ENCODE data around the gene TMEM167B. TPM values are rescaled to one million over a fixed set of nuclear protein-coding genes. Genes with fewer than 3 reads are reported as not detected.

TMEM167B gene
- total RNA-seq, 1 donor from 2014 or later = 45.0 TPM

DNA sequence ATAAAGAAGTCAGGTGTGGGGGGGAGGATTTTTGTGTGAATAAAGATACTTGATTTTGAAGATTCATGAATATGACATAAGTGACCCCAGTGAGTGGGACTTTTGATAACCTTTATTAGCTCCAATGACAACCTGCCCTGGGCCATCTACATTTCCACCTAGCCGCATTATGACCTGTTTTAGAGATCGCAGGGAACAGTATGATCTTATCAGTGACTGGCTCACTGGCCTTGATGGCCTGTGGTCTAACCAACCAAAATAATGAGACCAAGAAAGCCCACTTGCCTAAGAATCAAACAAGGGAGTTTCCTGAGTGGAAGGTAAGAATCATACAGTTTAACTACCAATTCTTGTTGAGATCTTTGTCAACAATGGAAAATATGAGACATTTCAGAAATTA lies 25.1 kb downstream of the TMEM167B start:
- H3K36me3 Mint-ChIP-seq (ENCODE audit: low read depth) = no peaks in the 10 kb centered on the region
- no peak for ATAC-seq (ENCODE audit: low read depth)
- intact Hi-C loops (cut with micrococcal nuclease) = loop anchor here (10.0 kb wide), 1 partner anchor 279 kb away; the partner anchor contains the start of gene SORT1

DNA sequence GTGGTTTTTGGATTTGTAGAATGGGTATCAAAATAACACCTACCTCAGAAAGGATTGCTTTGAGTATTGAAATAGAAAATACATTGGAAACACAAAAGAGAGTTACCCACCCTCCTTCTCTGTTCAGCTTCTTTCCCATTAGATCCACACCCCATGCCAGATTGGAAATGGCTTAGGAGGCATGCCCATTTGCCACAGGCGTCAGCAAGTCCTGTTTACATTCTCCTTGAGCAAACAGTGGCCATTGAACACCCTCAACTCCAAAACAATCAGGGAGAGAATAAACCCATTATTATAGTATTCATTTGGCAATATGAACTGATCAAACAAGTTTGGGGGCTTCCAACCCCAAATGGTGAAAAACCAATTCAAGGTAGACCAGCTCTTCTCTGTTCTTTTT lies 25.7 kb downstream of the TMEM167B start:
- H3K27ac Mint-ChIP-seq = no peak overlapping the region
- no peak for ATAC-seq (ENCODE audit: low read depth)
- no peak overlapping the region for H3K4me3 Mint-ChIP-seq
- TF ChIP-seq, protein P1, sequence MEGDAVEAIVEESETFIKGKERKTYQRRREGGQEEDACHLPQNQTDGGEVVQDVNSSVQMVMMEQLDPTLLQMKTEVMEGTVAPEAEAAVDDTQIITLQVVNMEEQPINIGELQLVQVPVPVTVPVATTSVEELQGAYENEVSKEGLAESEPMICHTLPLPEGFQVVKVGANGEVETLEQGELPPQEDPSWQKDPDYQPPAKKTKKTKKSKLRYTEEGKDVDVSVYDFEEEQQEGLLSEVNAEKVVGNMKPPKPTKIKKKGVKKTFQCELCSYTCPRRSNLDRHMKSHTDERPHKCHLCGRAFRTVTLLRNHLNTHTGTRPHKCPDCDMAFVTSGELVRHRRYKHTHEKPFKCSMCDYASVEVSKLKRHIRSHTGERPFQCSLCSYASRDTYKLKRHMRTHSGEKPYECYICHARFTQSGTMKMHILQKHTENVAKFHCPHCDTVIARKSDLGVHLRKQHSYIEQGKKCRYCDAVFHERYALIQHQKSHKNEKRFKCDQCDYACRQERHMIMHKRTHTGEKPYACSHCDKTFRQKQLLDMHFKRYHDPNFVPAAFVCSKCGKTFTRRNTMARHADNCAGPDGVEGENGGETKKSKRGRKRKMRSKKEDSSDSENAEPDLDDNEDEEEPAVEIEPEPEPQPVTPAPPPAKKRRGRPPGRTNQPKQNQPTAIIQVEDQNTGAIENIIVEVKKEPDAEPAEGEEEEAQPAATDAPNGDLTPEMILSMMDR (IDR thresholded peaks at IDR 0.05) = no peak
- H3K36me3 Mint-ChIP-seq (ENCODE audit: low read depth) = no peaks in the 10 kb centered on the region
- intact Hi-C loops (cut with micrococcal nuclease) = loop anchor here (10.0 kb wide), 1 partner anchor 279 kb away; the partner anchor contains the start of gene SORT1
- no peaks in the 10 kb centered on the region for H3K9me3 Mint-ChIP-seq
- no peak for DNase-seq
- ChIA-PET POLR2A (interaction anchor here (3.1 kb wide), 1 partner anchor 16 kb away, joined by 12 read pairs; no protein-coding TSS in a partner anchor), CTCF (no interaction called here)
- H3K4me1 Mint-ChIP-seq = peaks cover 25% of the 10 kb centered on the region
- H3K27me3 Mint-ChIP-seq = peaks cover 32% of the 10 kb centered on the region

More for the DNA sequence above, 25.1 kb downstream of the TMEM167B start:
- TF ChIP-seq, protein P1 (IDR thresholded peaks at IDR 0.05) = no peak
- H3K27ac Mint-ChIP-seq = no peak overlapping the region
- no peak overlapping the region for H3K4me3 Mint-ChIP-seq
- H3K4me1 Mint-ChIP-seq = peaks cover 25% of the 10 kb centered on the region
- H3K27me3 Mint-ChIP-seq = peaks cover 32% of the 10 kb centered on the region
- no peaks in the 10 kb centered on the region for H3K9me3 Mint-ChIP-seq
- no peak for DNase-seq
- CTCF ChIA-PET = no interaction called here
- POLR2A ChIA-PET = interaction anchor here (0.6 to 3.1 kb wide), 2 partner anchors 15 to 153 kb away, joined by 5 to 12 read pairs; no protein-coding TSS in a partner anchor

DNA sequence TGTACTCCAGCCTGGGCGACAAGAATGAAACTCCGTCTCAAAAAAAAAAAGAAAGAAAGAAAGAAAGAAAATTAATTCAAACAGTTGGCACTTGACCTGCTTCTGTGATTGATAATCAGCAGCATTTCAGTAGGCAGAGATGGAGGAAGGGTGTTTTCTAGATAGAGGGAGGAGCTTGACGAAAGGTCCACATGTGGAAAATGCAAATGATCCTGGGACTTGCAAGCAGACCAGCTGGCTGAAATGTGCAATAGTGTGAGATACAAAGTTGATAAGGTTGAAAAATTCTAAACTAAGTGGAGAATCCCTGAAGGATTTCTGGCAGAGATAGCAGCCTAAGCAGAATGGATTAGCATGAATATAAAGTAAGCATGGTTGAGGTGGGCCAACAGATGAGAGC lies 27.5 kb downstream of the TMEM167B start:
- TF ChIP-seq, protein P1 (IDR thresholded peaks at IDR 0.05) = no peak
- no peak for DNase-seq
- peaks cover 26% of the 10 kb centered on the region for H3K27me3 Mint-ChIP-seq
- no peaks in the 10 kb centered on the region for H3K9me3 Mint-ChIP-seq
- H3K4me3 Mint-ChIP-seq = no peak overlapping the region
- intact Hi-C loops (cut with micrococcal nuclease) = loop anchor here (10.0 kb wide), 1 partner anchor 277 kb away; the partner anchor contains the start of gene SORT1
- ATAC-seq (ENCODE audit: low read depth) = no peak
- ChIA-PET POLR2A (no interaction called here), CTCF (no interaction called here)
- H3K4me1 Mint-ChIP-seq = peaks cover 13% of the 10 kb centered on the region
- H3K27ac Mint-ChIP-seq = no peak overlapping the region
- H3K36me3 Mint-ChIP-seq (ENCODE audit: low read depth) = no peaks in the 10 kb centered on the region

DNA sequence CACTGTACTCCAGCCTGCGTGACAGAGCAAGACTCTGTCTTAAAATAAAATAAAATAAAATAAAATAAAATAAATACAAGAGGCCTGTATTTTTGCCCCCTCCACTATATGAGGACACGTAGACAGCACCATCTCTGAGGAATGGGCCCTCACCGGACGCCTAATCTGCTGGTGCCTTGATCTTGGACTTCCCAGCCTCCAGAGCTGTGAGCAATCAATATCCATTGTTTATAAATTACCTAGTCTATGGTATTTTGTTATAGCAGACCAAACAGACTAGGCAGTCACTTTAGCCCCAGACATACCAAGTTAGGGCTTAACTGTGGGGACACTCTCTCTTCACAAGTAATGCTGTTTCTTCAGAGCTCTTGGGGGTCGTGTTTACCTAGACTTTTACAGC lies 29.8 kb downstream of the TMEM167B start:
- CTCF ChIA-PET = no interaction called here
- Mint-ChIP-seq H3K4me3 (no peak overlapping the region), H3K27ac (no peak overlapping the region), H3K4me1 (no peaks in the 10 kb centered on the region), H3K9me3 (no peaks in the 10 kb centered on the region), H3K36me3 (ENCODE audit: low read depth) (no peaks in the 10 kb centered on the region), H3K27me3 (peaks cover 16% of the 10 kb centered on the region)
- ATAC-seq (ENCODE audit: low read depth) (no peak), DNase-seq (no peak)
- TF ChIP-seq, protein P1 (IDR thresholded peaks at IDR 0.05) = no peak
- POLR2A ChIA-PET = no interaction called here
- intact Hi-C loops (cut with micrococcal nuclease) = no loop called here

DNA sequence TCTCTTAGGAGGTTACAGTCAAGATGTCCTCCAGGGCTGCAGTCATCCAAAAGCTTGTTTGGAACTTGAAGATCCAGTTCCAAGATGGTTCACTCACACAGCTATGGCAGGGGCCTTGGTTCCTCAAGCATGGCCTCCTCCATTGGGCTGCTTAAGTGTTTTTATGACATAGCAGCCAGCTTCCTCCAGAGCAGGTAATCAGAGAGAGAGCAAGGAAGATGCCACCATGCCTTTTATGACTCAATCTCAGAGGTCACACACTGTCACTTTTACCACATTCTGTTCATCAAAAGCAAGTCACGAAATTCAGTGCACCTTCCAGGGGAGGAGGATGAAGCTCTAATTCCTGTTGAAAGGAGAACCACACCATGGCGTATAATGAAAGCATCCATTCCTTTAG lies 40.5 kb downstream of the TMEM167B start:
- intact Hi-C loops (cut with micrococcal nuclease) = no loop called here
- Mint-ChIP-seq H3K36me3 (ENCODE audit: low read depth) (no peaks in the 10 kb centered on the region), H3K4me1 (peaks cover 15% of the 10 kb centered on the region), H3K27ac (no peak overlapping the region), H3K4me3 (no peak overlapping the region), H3K27me3 (no peaks in the 10 kb centered on the region), H3K9me3 (no peaks in the 10 kb centered on the region)
- ATAC-seq (ENCODE audit: low read depth) (no peak), DNase-seq (no peak)
- CTCF ChIA-PET = interaction anchor here (0.8 to 0.9 kb wide), 2 partner anchors 17 to 19 kb away, joined by 3 read pairs; partner anchors contain the start of gene ELAPOR1
- POLR2A ChIA-PET = no interaction called here
- TF ChIP-seq, protein P1 (IDR thresholded peaks at IDR 0.05) = no peak

All from activated B cell treated with CpG ODN at 0.5 μM for 24 hours (primary cell).